K562 (cell line): Measurements from ENCODE around the gene STON2. TPM values are rescaled to one million over a fixed set of nuclear protein-coding genes. Genes with fewer than 3 reads are reported as not detected.

Experiments
- ATF6 ChIP-seq: sonication (generic); formaldehyde crosslinking; IDR thresholded peaks from 2 replicates; pipeline ENCODE4 v1.4.0; 2020; ENCODE audit warnings: mild to moderate bottlenecking, missing genetic modification reagents
- CHCHD3 ChIP-seq: fragments of 250-450 bp; sonication (Bioruptor Pico); IDR thresholded peaks from 2 replicates; pipeline ENCODE4 v2.1.2; 2022; ENCODE audit warnings: mild to moderate bottlenecking
- CXXC5 ChIP-seq: fragments of 250-450 bp; sonication (Bioruptor Pico); IDR thresholded peaks from 2 replicates; pipeline ENCODE4 v1.8.0; 2022; ENCODE audit warnings: inconsistent platforms, mild to moderate bottlenecking, moderate library complexity
- EP300 ChIP-seq: IDR thresholded peaks from 2 replicates; pipeline ENCODE4 v1.6.1; 2012; ENCODE audit warnings: low read length, improper control_type of control experiment
- KLF16 ChIP-seq: IDR thresholded peaks from 2 replicates; pipeline ENCODE4 v1.6.1; 2016; ENCODE audit warnings: antibody characterized with exemption
- SMC3 ChIP-seq: conservative IDR thresholded peaks from 2 replicates; pipeline ENCODE4 v1.6.1; 2011; ENCODE audit warnings: low read depth, low read length, improper control_type of control experiment; ENCODE audit not compliant: insufficient read depth
- ZC3H4 ChIP-seq: sonication (generic); formaldehyde crosslinking; IDR thresholded peaks from 2 replicates; pipeline ENCODE4 v1.9.0; 2021; ENCODE audit warnings: missing genetic modification reagents, borderline replicate concordance
- ZFP1 ChIP-seq: fragments of 450-650 bp; formaldehyde crosslinking; IDR thresholded peaks from 2 replicates; pipeline ENCODE4 v1.4.0; 2020; ENCODE audit warnings: mild to moderate bottlenecking, mixed read lengths
- ZNF217 ChIP-seq: sonication (generic); formaldehyde crosslinking; IDR thresholded peaks from 2 replicates; pipeline ENCODE4 v1.8.0; 2022; ENCODE audit warnings: mild to moderate bottlenecking, missing genetic modification reagents
- ZNF280B ChIP-seq: fragments of 250-450 bp; sonication (Bioruptor Pico); IDR thresholded peaks from 2 replicates; pipeline ENCODE4 v1.5.1; 2021; ENCODE audit warnings: mild to moderate bottlenecking
- polyA plus RNA-seq, 8 experiments: library from polyadenylated mRNA; depleted of rRNA in 4 of 8; stranded (reverse) in 5 of 8; unstranded in 3 of 8; fragments of >200 nt; fragmentation: Nextera tagmentation in 2 of 8; fragmentation: Illumina TruSeq in 1 of 8; extraction: Ambion mirVana in 2 of 8; extraction: Trizol in 1 of 8; gene quantifications; 2 replicates each; pipeline versions ENCODE4 v1.2.1 to v1.2.3, GENCODE V29; 2011 to 2014; ENCODE audit warnings: inconsistent platforms in 1 of 8, missing spikeins in 1 of 8
- total RNA-seq, 7 experiments: library from RNA; depleted of rRNA in 6 of 7; stranded (reverse); fragments of >200 nt in 6 of 7; fragmentation: Illumina TruSeq in 2 of 7; extraction: Trizol in 2 of 7; gene quantifications; 2 replicates each; pipeline versions ENCODE4 v1.2.1 to v1.2.3, GENCODE V29; 2011 to 2021; ENCODE audit warnings: low replicate concordance in 1 of 7
- TF ChIP-seq, protein P1 (sequence below): fragments of 450-650 bp; IDR thresholded peaks from 2 replicates; pipeline ENCODE4 v1.6.1; 2018; ENCODE audit warnings: mild to moderate bottlenecking, low read depth; ENCODE audit not compliant: partially characterized antibody
- TF ChIP-seq, protein P2 (sequence below): IDR thresholded peaks from 3 replicates; pipeline ENCODE4 v1.6.1; 2011; ENCODE audit warnings: borderline replicate concordance, mild to moderate bottlenecking; ENCODE audit not compliant: insufficient read length, insufficient read depth
- TF ChIP-seq, protein P3 (sequence below), 2 experiments: fragments of 450-650 bp; IDR thresholded peaks; 2 replicates each; pipeline ENCODE4 v1.6.1; 2016
- TF ChIP-seq, protein P4 (sequence below): sonication (generic); formaldehyde crosslinking; IDR thresholded peaks from 2 replicates; pipeline ENCODE4 v1.8.1; 2022; ENCODE audit warnings: missing genetic modification reagents
- TF ChIP-seq, protein P5 (sequence below): sonication (generic); formaldehyde crosslinking; IDR thresholded peaks from 2 replicates; pipeline ENCODE4 v1.8.0; 2022; ENCODE audit warnings: mild to moderate bottlenecking, missing genetic modification reagents, borderline replicate concordance

Gene STON2
- total and polyA plus RNA-seq, 9 of the 15 experiments (the other 6 are each of a cell fraction or from before 2014, with no cell fraction given), result 7.8 to 99.3 (median 53.5) TPM

GRCh38 chr14:81303258-81303935, 96.7 kb downstream of the STON2 start (continued):
- TF ChIP-seq, protein P1, sequence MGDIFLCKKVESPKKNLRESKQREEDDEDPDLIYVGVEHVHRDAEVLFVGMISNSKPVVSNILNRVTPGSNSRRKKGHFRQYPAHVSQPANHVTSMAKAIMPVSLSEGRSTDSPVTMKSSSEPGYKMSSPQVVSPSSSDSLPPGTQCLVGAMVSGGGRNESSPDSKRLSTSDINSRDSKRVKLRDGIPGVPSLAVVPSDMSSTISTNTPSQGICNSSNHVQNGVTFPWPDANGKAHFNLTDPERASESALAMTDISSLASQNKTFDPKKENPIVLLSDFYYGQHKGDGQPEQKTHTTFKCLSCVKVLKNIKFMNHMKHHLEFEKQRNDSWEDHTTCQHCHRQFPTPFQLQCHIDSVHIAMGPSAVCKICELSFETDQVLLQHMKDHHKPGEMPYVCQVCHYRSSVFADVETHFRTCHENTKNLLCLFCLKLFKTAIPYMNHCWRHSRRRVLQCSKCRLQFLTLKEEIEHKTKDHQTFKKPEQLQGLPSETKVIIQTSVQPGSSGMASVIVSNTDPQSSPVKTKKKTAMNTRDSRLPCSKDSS, result no peak
- TF ChIP-seq CXXC5 (CRISPR knock-in tag) (no peak), ZC3H4 (CRISPR knock-in tag) (no peak), SMC3 (no peak), ZNF280B (CRISPR knock-in tag) (no peak), EP300 (peak; percentile 48; the same call in 1 of the 2 replicates), ZNF217 (CRISPR knock-in tag) (no peak), KLF16 (0 out of 2 replicates have a peak, but pooled peaks have one; percentile 9), ZFP1 (CRISPR knock-in tag) (no peak), ATF6 (CRISPR knock-in tag) (no peak), CHCHD3 (CRISPR knock-in tag) (no peak)
- TF ChIP-seq, protein P2, sequence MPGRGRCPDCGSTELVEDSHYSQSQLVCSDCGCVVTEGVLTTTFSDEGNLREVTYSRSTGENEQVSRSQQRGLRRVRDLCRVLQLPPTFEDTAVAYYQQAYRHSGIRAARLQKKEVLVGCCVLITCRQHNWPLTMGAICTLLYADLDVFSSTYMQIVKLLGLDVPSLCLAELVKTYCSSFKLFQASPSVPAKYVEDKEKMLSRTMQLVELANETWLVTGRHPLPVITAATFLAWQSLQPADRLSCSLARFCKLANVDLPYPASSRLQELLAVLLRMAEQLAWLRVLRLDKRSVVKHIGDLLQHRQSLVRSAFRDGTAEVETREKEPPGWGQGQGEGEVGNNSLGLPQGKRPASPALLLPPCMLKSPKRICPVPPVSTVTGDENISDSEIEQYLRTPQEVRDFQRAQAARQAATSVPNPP, result no peak
- TF ChIP-seq, protein P3, sequence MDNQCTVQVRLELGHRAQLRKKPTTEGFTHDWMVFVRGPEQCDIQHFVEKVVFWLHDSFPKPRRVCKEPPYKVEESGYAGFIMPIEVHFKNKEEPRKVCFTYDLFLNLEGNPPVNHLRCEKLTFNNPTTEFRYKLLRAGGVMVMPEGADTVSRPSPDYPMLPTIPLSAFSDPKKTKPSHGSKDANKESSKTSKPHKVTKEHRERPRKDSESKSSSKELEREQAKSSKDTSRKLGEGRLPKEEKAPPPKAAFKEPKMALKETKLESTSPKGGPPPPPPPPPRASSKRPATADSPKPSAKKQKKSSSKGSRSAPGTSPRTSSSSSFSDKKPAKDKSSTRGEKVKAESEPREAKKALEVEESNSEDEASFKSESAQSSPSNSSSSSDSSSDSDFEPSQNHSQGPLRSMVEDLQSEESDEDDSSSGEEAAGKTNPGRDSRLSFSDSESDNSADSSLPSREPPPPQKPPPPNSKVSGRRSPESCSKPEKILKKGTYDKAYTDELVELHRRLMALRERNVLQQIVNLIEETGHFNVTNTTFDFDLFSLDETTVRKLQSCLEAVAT (IDR thresholded peaks at IDR 0.05), result peak in 1 of 2 experiments; percentile 16; a peak in 1 of 4 replicates
- TF ChIP-seq, protein P4, sequence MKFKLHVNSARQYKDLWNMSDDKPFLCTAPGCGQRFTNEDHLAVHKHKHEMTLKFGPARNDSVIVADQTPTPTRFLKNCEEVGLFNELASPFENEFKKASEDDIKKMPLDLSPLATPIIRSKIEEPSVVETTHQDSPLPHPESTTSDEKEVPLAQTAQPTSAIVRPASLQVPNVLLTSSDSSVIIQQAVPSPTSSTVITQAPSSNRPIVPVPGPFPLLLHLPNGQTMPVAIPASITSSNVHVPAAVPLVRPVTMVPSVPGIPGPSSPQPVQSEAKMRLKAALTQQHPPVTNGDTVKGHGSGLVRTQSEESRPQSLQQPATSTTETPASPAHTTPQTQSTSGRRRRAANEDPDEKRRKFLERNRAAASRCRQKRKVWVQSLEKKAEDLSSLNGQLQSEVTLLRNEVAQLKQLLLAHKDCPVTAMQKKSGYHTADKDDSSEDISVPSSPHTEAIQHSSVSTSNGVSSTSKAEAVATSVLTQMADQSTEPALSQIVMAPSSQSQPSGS (CRISPR knock-in tag), result no peak
- TF ChIP-seq, protein P5, sequence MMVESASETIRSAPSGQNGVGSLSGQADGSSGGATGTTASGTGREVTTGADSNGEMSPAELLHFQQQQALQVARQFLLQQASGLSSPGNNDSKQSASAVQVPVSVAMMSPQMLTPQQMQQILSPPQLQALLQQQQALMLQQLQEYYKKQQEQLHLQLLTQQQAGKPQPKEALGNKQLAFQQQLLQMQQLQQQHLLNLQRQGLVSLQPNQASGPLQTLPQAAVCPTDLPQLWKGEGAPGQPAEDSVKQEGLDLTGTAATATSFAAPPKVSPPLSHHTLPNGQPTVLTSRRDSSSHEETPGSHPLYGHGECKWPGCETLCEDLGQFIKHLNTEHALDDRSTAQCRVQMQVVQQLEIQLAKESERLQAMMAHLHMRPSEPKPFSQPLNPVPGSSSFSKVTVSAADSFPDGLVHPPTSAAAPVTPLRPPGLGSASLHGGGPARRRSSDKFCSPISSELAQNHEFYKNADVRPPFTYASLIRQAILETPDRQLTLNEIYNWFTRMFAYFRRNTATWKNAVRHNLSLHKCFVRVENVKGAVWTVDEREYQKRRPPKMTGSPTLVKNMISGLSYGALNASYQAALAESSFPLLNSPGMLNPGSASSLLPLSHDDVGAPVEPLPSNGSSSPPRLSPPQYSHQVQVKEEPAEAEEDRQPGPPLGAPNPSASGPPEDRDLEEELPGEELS, result no peak
